Measurements from ENCODE around the gene KCTD18. TPM values are rescaled to one million over a fixed set of nuclear protein-coding genes. Genes with fewer than 3 reads are reported as not detected.

The KCTD18 gene
- total RNA-seq, 1 experiment from 2014 or later, result 13.0 TPM

DNA sequence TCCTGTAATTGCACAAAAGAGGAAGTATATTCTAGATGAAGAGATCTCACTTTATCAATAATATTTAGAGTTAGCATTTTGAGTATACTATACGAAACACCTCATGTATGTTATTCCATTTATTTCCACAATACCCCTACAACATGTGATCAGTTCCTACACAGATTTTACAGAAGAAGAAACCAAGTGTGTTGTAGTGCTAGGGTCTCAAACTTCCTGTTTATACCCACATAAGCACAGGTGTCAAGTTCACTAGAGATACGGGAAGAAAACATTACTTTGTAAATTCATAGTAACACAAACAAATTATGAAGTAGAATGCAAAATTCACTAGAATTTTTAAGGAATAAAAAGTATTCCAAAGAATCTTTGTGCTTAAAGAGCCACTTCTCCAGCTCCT is 46.4 kb downstream of the KCTD18 start:
- ChIA-PET CTCF (no interaction called here), POLR2A (ENCODE audit: unreplicated experiment) (no interaction called here)
- Histone ChIP-seq H3K27ac (ENCODE audit: low read length) (no peak overlapping the region), H3K4me2 (ENCODE audit: low read length) (no peak overlapping the region), H4K20me1 (ENCODE audit: low read length) (no peaks in the 10 kb centered on the region), H3K9me2 (replicated peaks; ENCODE audit: low read length) (no peaks in the 10 kb centered on the region), H2AFZ (ENCODE audit: low read length) (no peak overlapping the region), H3K4me1 (ENCODE audit: insufficient read depth, low read length) (no peaks in the 10 kb centered on the region), H3K9ac (ENCODE audit: low read length) (no peak overlapping the region), H3K4me3 (ENCODE audit: low read length) (no peak overlapping the region), H3K79me2 (ENCODE audit: low read length) (no peaks in the 10 kb centered on the region), H3K9me3 (ENCODE audit: low read length) (no peaks in the 10 kb centered on the region), H3K27me3 (ENCODE audit: low read length) (no peaks in the 10 kb centered on the region), H3F3A (ENCODE audit: low read length, unreplicated experiment) (no peaks in the 10 kb centered on the region), H3K36me3 (ENCODE audit: low read depth, low read length) (peaks cover 58% of the 10 kb centered on the region)
- ATAC-seq (no peak), DNase-seq (no peak)
- no TSS peak for BruUV-seq (replicated peaks)
- TF ChIP-seq EZH2 (IDR thresholded peaks at IDR 0.05; ENCODE audit: low read length, unreplicated experiment), result no peak
- TF ChIP-seq, protein P1, sequence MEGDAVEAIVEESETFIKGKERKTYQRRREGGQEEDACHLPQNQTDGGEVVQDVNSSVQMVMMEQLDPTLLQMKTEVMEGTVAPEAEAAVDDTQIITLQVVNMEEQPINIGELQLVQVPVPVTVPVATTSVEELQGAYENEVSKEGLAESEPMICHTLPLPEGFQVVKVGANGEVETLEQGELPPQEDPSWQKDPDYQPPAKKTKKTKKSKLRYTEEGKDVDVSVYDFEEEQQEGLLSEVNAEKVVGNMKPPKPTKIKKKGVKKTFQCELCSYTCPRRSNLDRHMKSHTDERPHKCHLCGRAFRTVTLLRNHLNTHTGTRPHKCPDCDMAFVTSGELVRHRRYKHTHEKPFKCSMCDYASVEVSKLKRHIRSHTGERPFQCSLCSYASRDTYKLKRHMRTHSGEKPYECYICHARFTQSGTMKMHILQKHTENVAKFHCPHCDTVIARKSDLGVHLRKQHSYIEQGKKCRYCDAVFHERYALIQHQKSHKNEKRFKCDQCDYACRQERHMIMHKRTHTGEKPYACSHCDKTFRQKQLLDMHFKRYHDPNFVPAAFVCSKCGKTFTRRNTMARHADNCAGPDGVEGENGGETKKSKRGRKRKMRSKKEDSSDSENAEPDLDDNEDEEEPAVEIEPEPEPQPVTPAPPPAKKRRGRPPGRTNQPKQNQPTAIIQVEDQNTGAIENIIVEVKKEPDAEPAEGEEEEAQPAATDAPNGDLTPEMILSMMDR (conservative IDR thresholded peaks at IDR 0.05; ENCODE audit: low read depth, low read length), result no peak
- TF ChIP-seq EZH2phosphoT487 (IDR thresholded peaks at IDR 0.05; ENCODE audit: borderline replicate concordance, low read length), result no peak
- intact Hi-C loops (cut with micrococcal nuclease), result no loop called here

DNA sequence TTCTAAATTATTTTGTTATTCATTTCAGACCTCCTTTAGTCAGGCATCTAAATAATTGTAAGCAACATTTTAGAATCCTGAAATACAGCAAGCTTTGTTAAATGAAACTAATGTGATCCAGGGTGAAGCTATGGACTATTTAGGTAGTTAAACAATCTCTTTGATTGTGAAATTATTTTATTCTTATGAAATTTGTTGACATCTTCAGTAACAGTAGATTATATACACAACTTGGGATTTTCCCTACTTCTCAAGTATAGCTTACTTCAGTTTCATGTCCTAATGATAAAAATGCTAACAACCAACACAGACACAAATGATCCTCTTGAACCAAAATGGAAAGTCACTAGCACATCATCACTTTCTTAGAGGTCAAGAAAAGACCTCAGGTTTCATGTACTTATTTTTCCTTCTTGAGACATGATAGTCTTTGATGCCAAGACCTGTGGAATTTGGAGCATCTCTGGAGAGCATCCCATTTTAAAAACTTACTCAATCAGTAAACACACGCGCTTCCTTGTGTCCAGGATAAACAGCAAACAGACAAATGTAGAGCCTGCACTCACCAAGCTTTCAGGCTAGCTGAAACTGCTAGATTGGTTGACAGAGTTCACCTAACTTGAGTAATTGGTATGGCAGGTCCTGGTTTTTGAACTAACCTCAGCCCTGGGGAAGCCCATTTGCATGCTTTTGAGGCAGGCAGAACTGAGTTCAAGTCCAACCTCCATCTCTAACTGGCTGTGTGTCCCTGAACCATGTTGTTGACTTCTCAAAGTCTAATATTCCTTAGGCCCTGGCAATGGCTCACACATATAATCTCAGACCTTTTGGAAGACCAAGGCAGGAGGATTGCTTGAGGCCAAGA is 47.8 kb downstream of the KCTD18 start:
- no peaks in the 10 kb centered on the region for H3K9me3 ChIP-seq (ENCODE audit: low read length)
- no peaks in the 10 kb centered on the region for H3F3A ChIP-seq (ENCODE audit: low read length, unreplicated experiment)
- H3K9ac ChIP-seq (ENCODE audit: low read length), result no peak overlapping the region
- ATAC-seq (no peak), DNase-seq (no peak)
- ChIA-PET CTCF (no interaction called here), POLR2A (ENCODE audit: unreplicated experiment) (no interaction called here)
- no peaks in the 10 kb centered on the region for H3K79me2 ChIP-seq (ENCODE audit: low read length)
- H3K36me3 ChIP-seq (ENCODE audit: low read depth, low read length), result peaks cover 52% of the 10 kb centered on the region
- H3K4me3 ChIP-seq (ENCODE audit: low read length), result no peak overlapping the region
- H3K4me1 ChIP-seq (ENCODE audit: insufficient read depth, low read length), result no peaks in the 10 kb centered on the region
- H3K9me2 ChIP-seq (replicated peaks; ENCODE audit: low read length), result no peaks in the 10 kb centered on the region
- no peak overlapping the region for H3K27ac ChIP-seq (ENCODE audit: low read length)
- H2AFZ ChIP-seq (ENCODE audit: low read length), result no peak overlapping the region
- H4K20me1 ChIP-seq (ENCODE audit: low read length), result no peaks in the 10 kb centered on the region
- no TSS peak for BruUV-seq (replicated peaks)
- H3K27me3 ChIP-seq (ENCODE audit: low read length), result no peaks in the 10 kb centered on the region
- no peak overlapping the region for H3K4me2 ChIP-seq (ENCODE audit: low read length)
- intact Hi-C loops (cut with micrococcal nuclease), result no loop called here
- TF ChIP-seq EZH2phosphoT487 (IDR thresholded peaks at IDR 0.05; ENCODE audit: borderline replicate concordance, low read length) (no peak), EZH2 (IDR thresholded peaks at IDR 0.05; ENCODE audit: low read length, unreplicated experiment) (no peak)
- TF ChIP-seq, protein P1 (conservative IDR thresholded peaks at IDR 0.05; ENCODE audit: low read depth, low read length), result no peak

DNA sequence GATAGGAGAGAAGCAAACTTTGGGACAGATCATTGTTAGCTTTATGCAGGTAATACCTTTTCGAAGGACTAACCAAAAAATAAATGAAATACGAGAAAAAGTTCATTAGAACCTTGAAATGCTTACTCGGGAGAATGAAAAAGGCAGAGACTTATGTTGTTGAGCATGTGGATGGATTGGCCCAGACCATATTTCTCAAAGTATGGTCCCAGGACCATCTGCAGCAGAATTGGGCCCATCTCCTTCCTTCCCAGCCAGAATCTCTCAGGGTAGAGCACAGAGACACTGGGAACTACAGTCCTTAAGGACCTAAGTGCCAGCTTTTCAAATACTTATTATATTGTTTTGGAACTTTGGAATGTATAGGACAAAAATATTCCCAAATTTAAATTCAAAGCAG is 50.8 kb downstream of the KCTD18 start:
- ChIA-PET POLR2A (ENCODE audit: unreplicated experiment) (no interaction called here), CTCF (no interaction called here)
- no peaks in the 10 kb centered on the region for H3K79me2 ChIP-seq (ENCODE audit: low read length)
- no peak overlapping the region for H2AFZ ChIP-seq (ENCODE audit: low read length)
- peaks cover 48% of the 10 kb centered on the region for H3K36me3 ChIP-seq (ENCODE audit: low read depth, low read length)
- no peak overlapping the region for H3K9ac ChIP-seq (ENCODE audit: low read length)
- H3K4me3 ChIP-seq (ENCODE audit: low read length), result no peak overlapping the region
- no peaks in the 10 kb centered on the region for H3F3A ChIP-seq (ENCODE audit: low read length, unreplicated experiment)
- no peaks in the 10 kb centered on the region for H3K27me3 ChIP-seq (ENCODE audit: low read length)
- H3K4me1 ChIP-seq (ENCODE audit: insufficient read depth, low read length), result peaks cover 23% of the 10 kb centered on the region
- intact Hi-C loops (cut with micrococcal nuclease), result no loop called here
- no peak for DNase-seq
- H3K9me2 ChIP-seq (replicated peaks; ENCODE audit: low read length), result no peaks in the 10 kb centered on the region
- H3K27ac ChIP-seq (ENCODE audit: low read length), result no peak overlapping the region
- TF ChIP-seq, protein P1 (conservative IDR thresholded peaks at IDR 0.05; ENCODE audit: low read depth, low read length), result no peak
- no peak for TF ChIP-seq EZH2 (IDR thresholded peaks at IDR 0.05; ENCODE audit: low read length, unreplicated experiment)
- TF ChIP-seq EZH2phosphoT487 (IDR thresholded peaks at IDR 0.05; ENCODE audit: borderline replicate concordance, low read length), result no peak
- no peak overlapping the region for H3K4me2 ChIP-seq (ENCODE audit: low read length)
- ATAC-seq, result no peak
- no TSS peak for BruUV-seq (replicated peaks)
- no peaks in the 10 kb centered on the region for H3K9me3 ChIP-seq (ENCODE audit: low read length)
- H4K20me1 ChIP-seq (ENCODE audit: low read length), result no peaks in the 10 kb centered on the region

Data from PC-3 (cell line).